Right ventricle myocardium inferior (tissue), 1 donor: Measurements from ENCODE around the gene DDX5. TPM values are rescaled to one million over a fixed set of nuclear protein-coding genes. Genes with fewer than 3 reads are reported as not detected.

Experiments
- ATAC-seq: fragments of 200-7000 bp; cut with Tn5 transposase; one replicate; pipeline ENCODE4 v1.9.1; 2020; ENCODE audit warnings: mild to moderate bottlenecking, moderate library complexity
- DNase-seq: peaks from one replicate; pipeline ENCODE4 v3.0.0; 2021; ENCODE audit errors: missing footprints
- intact Hi-C: fragments of 100-400 bp; cut with DNase I; formaldehyde crosslinking; loops from one replicate; pipeline ENCODE4 v1.11.0; 2022
- total RNA-seq: library from RNA; stranded (reverse); fragmentation: NEBNext Ultra II Directional; extraction: Animal tissue kit (Norgen Biotek cat#: 25700); gene quantifications from one replicate; pipeline ENCODE4 v1.2.1, GENCODE V29; 2021
- donor health status: DM: no; HTN: yes; CAD: no; lungs with severe emphysema.

The DDX5 gene
- total RNA-seq, 1 donor from 2014 or later: 321 TPM

DNA sequence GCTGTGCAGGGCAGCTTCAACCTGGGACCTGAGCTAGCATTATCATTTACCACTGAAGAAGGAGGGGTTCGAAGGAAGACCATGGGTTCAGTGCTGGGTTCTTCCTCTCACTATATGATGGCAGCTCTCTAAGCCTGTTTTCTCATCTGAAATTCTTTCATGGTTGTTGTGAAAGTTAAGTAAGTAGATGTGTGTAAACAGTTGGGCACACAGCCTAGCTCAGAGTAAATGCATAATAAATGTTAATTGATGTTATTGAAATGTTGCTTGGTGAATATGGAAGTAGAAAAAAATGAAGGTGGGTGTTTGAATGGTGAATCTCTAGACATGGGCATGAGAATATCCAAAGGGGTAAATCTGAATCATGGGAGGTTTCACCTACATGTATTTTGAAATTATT is 9.7 kb upstream of the DDX5 start:
- DNase-seq: no peak
- intact Hi-C loops: no loop called here
- no peak for ATAC-seq

DNA sequence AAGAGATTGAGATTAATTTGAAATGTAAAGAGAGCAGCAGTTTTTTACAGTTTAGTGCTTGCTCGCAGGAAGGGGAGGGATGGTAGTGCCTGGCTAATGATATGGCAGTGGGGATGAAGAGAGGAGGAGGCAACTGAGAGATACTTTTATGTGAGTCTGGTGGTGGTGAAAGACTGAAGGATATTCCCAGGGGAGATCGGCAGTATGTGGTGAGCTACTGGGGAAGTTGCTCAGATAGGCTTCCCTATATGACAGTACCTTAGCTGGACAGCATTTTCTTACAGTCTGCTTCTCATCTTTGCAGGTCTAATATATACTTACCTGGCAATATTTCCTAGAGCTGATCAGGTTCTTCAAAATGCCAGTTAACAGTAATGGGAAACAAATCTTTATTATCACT is 9.3 kb upstream of the DDX5 start:
- no peak for ATAC-seq
- intact Hi-C loops: no loop called here
- DNase-seq: no peak

DNA sequence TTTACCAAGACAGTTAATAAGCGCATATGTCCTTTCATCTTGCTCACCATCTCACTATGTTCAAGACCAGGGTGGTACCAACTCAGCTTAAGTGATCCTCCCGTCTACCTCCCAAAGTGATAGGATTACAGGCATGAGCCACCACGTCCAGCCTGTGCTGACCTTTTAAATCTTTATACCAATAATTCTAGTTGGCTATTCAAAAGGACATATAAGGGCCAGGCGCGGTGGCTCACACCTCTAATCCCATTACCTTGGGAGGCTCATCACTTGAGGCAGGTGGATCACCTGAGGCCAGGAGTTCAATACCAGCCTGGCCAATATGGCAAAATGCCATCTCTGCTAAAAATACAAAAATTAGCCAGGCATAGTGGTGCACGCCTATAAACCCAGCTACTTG is 3.1 kb upstream of the DDX5 start:
- no peak for ATAC-seq
- DNase-seq: no peak
- intact Hi-C loops: loop anchor here (5.0 to 10.0 kb wide), 3 partner anchors 136 to 737 kb away; partner anchors contain the start of genes CCDC47, DDX42, FTSJ3 and PSMC5

DNA sequence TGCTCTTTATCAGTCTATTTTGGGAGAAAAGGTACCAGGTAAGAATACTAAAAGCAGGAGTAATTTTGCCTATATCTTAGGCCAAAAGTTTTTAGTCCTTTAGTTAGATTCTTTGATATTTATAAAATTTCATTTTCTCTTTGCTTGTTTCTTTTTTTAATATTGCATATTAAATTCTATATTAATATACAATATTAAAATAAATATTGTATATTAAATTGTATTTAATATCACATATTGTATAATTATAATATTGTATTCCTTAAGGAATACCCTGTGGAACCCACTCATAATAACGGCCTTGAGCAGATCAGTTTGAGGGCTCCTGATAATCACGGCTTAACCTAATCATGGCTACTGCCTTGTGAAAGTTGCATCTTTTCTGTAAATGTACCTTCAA is 2.6 kb upstream of the DDX5 start:
- intact Hi-C loops: loop anchor here (5.0 to 10.0 kb wide), 3 partner anchors 136 to 736 kb away; partner anchors contain the start of genes CCDC47, DDX42, FTSJ3 and PSMC5
- ATAC-seq (no peak), DNase-seq (no peak)

DNA sequence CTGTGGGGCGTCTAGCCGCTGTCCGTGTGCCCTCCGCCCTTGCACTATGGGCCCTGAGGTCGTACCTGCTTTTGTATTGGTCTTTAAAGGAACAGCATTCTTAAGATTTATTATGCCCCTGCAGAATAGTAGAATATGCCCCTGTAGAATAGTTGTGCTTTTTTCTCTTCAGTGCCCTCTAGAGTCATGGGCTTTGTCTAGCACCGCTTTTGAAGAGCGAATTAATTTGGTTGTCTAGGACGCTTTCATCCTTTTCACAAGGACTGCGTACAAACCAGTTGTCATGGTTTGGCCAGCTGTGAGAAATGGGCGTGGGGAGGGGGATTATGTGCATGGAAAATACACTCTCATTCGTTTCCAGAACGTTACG is 1.3 kb upstream of the DDX5 start:
- no peak for DNase-seq
- intact Hi-C loops: loop anchor here (2.0 to 10.0 kb wide), 4 partner anchors 137 to 735 kb away; partner anchors contain the start of genes CCDC47, DDX42, FTSJ3 and PSMC5
- ATAC-seq: peak; percentile 17

DNA sequence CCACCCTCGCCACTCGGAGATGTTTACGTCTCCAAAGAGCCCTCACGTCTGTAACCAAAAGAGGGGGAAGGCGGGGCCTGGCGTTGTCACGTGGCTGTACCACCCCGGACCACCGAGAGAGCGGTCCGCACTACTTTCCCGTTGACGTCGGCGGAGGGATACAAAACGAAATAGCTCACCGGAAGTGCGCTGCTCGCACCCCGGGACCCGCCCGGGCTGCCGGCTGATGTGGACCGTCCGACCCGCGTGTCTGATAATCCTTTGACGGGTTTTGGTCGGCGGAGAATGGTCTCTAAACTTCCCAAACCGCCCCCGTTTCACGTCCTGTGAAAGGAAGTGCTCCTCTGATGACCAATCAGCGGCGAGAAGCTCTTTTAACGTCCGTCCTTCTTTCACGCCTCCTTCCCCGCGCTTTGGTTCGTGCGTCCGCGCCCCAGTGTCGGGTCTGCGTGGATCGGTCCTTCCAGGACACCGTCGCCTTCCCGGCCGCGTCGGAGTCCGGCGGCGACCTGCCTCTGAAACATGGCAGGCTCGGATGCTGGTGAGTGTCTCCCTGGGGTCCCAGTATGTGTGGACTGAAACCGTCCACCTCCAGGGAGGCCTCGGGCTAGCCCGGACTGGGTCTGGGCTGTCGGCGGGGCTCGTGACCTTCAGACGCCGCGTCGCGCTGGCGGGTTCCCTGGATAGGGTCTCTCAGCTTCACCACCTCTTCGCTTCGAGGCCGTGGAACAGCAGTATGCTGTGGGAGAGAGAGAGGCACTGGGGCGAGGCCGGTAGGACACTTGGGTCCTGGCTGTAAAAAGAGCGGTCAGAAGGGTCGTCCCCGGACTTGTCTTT is 705 bp upstream of the DDX5 start, which contains the start of gene CEP95:
CEP95 (plus strand) TSS at position 402 of the 837 bp plus-strand sequence; CDS start at position 523, 121 bp downstream.
- DNase-seq (peak; percentile 95), ATAC-seq (peak; percentile 85)
- intact Hi-C loops: loop anchor here (2.0 to 10.0 kb wide), 4 partner anchors 138 to 734 kb away; partner anchors contain the start of genes CCDC47, DDX42, FTSJ3 and PSMC5

DNA sequence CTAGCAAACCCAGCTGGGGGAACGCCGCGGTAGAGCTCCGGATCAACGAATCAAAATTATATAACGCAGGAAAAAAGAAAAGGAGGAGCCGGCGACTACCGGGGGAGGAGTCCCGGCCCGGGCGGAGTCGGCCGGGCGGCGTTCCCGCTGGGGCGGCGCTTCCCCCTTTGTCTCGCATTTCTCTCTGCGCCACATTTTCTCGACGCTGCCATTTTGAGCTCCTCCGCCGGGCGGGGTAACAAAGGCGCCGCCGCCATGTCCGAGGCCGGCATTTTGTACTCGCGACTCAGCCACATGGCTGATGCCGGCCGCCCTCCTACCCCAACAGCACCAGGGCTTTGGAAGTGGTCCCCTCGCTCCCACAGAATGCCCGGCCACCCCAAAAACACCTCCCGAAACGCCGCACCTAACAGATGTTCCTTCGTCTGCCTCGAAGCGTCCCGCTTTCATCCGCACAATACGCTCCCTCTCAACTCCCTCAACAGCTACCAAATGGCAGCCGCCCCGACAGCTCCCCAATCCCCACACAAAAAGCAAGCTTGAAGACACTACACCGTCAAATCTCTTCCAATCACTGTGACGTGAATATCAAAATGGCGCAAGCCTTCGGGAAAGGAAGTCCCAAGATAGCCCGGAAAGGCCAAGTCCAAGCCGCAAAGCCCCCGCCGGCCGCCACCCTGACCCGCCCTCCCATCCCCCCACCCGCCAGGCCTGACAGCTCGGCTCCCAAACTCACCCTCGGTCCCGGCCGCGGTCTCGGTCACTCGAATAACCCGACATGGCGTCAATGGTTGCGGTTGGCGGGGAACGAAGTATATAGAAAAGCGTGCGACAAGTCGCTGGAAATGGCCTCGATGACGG is 519 bp downstream of the DDX5 start:
- DNase-seq (peak; percentile 94), ATAC-seq (peak; percentile 79)
- intact Hi-C loops: loop anchor here (2.0 to 10.0 kb wide), 4 partner anchors 139 to 733 kb away; partner anchors contain the start of genes CCDC47, DDX42, FTSJ3 and PSMC5

DNA sequence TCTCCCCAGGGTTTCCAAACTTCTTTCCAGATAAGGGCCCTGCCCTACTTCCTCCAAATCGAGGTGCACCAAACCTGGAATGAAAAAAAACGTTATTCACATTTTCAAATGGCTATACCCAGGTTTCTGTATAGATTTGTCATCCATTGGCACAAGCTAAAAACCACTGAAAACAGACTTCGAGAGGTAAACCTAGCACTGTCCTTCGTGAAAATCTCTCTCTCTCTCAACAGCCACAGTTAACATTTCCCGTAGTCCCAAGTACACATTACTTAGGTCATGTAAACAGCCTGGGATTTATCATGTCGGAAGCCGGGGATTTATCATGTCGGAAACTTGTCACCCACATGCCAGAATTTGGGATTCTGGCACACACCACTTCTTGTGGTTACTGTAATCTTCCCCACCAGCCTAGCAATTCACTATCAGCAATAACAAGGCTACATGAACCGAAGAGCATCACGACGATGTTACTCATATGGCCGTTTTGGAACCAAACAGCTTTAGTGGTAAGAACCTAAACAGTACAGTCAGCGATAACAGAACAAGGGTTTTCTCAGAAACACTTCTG is 1.2 kb downstream of the DDX5 start:
- ATAC-seq (no peak), DNase-seq (no peak)
- intact Hi-C loops: loop anchor here (5.0 to 10.0 kb wide), 3 partner anchors 140 to 733 kb away; partner anchors contain the start of genes CCDC47, DDX42, FTSJ3 and PSMC5

DNA sequence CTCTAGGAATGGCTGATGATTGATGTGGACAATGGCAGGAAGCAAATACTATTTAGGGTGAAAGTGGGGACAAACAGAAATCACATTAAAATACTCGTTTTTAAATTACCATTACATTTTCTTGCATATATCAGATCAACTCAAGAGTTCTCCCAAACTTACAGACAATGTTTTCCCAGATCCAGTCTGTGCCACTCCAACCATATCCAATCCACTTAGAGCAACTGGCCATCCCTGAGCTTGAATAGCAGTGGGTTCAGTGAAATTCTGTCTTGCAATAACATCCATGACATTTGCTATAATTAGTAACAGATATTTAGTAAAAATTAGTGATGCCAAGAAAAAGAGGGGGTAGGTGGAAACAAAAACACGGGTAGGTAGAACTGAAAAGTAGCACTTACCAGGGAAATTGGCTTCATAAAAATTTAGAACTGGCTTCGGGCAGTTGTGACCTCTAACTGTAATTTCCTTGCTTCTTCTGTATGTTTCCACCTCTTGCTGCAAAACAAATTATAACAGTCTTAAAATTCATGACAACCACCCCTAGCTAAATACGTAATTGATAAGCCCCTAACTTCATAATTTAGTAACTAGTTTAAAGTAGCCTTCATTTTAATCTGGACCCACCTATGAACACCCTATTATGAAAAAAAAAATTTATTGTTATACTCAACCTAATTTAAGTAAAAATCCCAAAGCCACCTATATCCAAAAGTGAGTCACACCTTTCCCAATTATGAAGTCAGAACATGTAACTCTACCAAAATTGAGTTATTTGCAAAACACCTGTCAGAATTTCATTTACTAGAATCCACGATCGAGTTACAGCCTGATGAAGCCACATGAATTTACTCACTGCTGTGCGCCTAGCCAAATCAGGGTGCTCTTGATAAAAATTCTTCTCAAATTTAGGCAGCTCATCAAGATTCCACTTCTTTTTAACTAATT is 2.0 kb downstream of the DDX5 start:
- intact Hi-C loops: loop anchor here (10.0 kb wide), 2 partner anchors 141 to 679 kb away; partner anchors contain the start of genes FTSJ3 and PSMC5
- ATAC-seq (no peak), DNase-seq (no peak)

DNA sequence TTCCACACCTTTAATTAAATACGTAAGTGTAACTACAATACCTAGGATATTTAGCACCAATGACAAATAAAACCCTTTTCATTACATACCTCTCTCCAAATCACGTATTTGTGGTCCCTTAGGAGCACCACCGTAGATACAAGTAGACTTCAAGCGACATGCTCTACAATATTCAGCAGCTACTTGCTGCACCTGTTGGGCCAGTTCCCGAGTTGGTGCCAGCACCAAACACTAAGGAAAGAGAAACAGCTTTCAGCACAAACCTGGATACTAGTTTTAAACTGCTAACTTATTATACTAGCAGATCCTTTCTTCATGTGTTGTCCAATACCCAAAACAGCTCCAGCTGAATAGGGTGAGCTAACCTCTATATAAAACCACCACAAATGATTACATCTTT is 2.7 kb downstream of the DDX5 start:
- DNase-seq (no peak), ATAC-seq (no peak)
- intact Hi-C loops: loop anchor here (10.0 kb wide), 2 partner anchors 141 to 679 kb away; partner anchors contain the start of genes FTSJ3 and PSMC5

DNA sequence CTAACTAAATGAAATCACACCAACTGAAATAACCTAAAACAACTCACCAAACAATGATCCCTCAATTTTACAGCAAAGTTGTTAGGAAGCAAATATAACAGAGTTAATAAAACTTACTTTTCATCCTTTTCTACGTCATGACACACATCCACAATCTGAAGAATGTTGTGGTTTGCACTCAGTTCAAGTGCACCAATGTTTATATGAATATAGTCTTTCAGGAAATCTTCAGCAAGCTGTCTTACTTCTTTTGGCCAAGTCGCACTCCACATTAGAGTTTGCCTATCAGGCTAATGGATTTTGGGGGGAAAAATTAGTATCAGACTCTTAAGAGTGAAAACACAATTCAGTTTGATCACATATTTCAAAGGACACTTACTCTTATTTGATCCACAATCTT is 3.3 kb downstream of the DDX5 start:
- DNase-seq (no peak), ATAC-seq (no peak)
- intact Hi-C loops: loop anchor here (10.0 kb wide), 2 partner anchors 142 to 678 kb away; partner anchors contain the start of genes FTSJ3 and PSMC5

DNA sequence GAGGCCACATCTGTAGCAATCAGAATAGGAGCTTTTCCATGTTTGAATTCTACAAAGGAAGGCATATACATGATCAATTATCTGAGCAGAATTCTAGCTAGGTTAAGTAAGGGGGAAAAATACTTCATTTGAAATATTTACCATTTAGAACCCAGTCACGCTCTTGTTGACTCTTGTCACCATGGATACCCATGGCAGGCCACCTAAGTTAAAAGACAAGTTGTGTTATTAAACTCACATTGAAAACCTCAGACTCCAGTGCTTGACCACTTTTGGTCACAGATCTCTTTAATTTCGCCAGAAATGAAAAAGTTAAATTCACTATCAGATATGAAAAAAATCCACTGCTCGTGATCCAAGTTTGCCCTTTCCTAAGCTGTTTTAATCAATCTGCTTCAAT is 4.1 kb downstream of the DDX5 start:
- ATAC-seq (no peak), DNase-seq (no peak)
- intact Hi-C loops: loop anchor here (10.0 kb wide), 2 partner anchors 143 to 677 kb away; partner anchors contain the start of genes FTSJ3 and PSMC5

DNA sequence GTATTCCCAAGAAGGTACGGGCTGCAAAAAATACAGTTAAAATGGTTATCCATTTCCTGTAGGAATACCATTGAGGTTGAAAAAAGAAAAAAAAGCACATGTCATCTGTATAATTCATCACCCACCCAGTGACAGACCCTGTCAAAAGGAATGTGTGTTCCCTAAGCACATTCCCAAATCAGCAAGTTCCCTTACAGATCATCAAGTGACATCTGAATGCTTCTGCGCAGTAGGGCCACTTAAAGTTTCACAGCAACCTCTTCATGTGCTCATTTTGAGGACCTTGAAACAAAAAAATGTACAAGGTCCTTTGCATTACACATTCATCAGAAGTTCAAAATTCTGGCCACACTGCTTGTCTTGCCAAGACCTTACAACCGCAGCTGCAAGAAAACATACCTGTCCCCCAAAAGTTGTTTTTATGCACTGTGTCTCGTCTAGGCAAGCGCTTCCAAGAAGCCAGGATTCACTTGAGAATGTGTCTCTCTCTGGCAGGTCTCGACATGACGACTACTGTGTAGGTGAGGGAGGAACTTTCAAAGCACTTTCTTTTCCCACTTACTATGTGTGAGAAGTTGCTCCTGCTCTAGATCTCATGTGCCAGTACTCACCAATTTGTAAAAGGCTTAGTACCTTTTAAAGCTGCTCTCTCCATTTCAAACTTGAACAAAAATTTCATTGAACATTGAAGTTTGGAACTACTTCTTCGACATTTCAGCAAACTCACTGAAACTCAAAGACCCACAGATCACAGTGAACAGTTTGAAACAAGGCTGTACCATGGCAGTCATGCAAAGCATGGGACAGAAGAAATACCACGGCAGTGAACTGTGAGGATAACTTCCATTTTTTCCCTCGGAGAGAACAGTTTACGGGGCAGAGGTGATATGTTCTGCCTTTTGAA is 5.0 kb downstream of the DDX5 start:
- no peak for ATAC-seq
- no peak for DNase-seq
- intact Hi-C loops: loop anchor here (10.0 kb wide), 2 partner anchors 144 to 676 kb away; partner anchors contain the start of genes FTSJ3 and PSMC5

DNA sequence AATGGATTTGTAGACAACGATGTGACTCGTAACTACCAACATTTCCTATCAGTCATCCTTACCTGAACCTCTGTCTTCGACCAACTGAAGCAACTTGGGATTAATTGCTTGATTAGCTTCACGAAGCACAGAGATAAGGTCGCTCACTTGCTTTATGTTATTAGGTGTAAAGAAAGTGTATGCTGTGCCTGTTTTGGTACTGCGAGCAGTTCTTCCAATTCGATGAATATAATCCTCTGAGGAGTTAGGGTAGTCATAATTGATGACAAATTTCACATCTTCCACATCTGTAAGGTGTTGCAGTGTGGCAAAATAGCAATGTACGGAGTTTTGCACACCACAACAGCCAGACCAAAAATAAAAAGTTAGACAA is 5.6 kb downstream of the DDX5 start:
- no peak for ATAC-seq
- DNase-seq: no peak
- intact Hi-C loops: loop anchor here (10.0 kb wide), 2 partner anchors 144 to 676 kb away; partner anchors contain the start of genes FTSJ3 and PSMC5

DNA sequence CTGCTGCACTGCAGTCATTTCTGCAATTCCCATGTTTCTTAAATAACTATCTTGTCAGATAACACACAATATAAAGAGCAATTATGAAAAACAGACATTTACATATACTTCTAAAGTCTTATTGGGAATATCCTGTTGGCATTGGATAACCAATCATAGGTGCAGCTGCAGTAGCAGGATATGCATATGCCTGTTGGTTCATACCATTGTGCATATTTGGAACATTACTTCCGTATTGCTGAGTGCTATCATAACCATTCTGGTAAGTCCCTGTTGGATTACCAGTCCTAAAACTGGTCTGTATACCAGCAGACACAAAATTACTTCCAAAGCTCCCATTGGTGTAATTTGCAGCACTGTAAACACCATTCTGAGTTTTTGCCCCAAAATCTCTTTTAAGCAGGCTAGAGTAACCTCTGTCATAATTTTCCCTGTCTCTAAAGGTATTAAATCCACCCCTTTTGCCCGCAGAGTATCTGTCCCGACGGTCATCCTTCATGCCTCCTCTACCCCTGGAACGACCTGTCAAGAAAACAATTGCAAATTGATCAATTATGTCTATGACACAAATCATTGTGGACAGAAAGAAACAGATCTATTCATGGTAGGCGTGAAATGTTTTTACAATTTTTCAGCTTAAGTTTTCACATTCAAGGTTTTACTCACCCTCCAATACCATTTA is 6.1 kb downstream of the DDX5 start:
- intact Hi-C loops: loop anchor here (5.0 to 10.0 kb wide), 3 partner anchors 145 to 675 kb away; partner anchors contain the start of genes FTSJ3 and PSMC5
- ATAC-seq (no peak), DNase-seq (no peak)
